Left lung (tissue), 10 donors: Measurements from ENCODE around the gene GSG1. TPM values are rescaled to one million over a fixed set of nuclear protein-coding genes. Genes with fewer than 3 reads are reported as not detected.
"Not testable (repeated sequence)": the region's sequence is repeated elsewhere in the genome, so short reads cannot be mapped to it uniquely, and the experiment has no call there.

ENCODE experiments used
- ATAC-seq: fragments of 200-7000 bp; cut with Tn5 transposase; one replicate; pipeline ENCODE4 v1.9.1; 2020; ENCODE audit warnings: moderate library complexity
- DNase-seq, 4 donors: peaks; one replicate each; pipeline ENCODE4 v3.0.0-alpha.2; 2013 to 2020
- H3K27ac ChIP-seq, 2 donors: fragments of 200-600 bp; sonication (generic) in 1 of 2; one replicate each; pipeline versions ENCODE4 v1.5.0 to v1.8.0; 2020 to 2021
- H3K27me3 ChIP-seq, 2 donors: fragments of 200-600 bp; sonication (generic) in 1 of 2; one replicate each; pipeline versions ENCODE4 v1.5.0 to v1.8.0; 2020 to 2021
- H3K36me3 ChIP-seq, 2 donors: fragments of 200-600 bp; sonication (generic) in 1 of 2; one replicate each; pipeline versions ENCODE4 v1.5.0 to v1.8.0; 2020 to 2021
- H3K4me1 ChIP-seq, 2 donors: fragments of 200-600 bp; one replicate each; pipeline ENCODE4 v1.8.0; 2021
- H3K4me3 ChIP-seq, 2 donors: fragments of 200-600 bp; sonication (generic) in 1 of 2; one replicate each; pipeline versions ENCODE4 v1.5.0 to v1.8.0; 2020 to 2021; ENCODE audit warnings: mild to moderate bottlenecking in 1 of 2
- H3K9me3 ChIP-seq, 2 donors: fragments of 200-600 bp; sonication (generic) in 1 of 2; one replicate each; pipeline versions ENCODE4 v1.5.0 to v1.8.0; 2020 to 2021
- CTCF ChIP-seq, 2 donors: fragments of 200-600 bp; sonication (generic) in 1 of 2; IDR thresholded peaks; one replicate each; pipeline versions ENCODE4 v1.5.0 to v1.8.0; 2021; ENCODE audit warnings: antibody characterized with exemption in 2 of 2
- intact Hi-C, 2 donors: fragments of 100-400 bp; cut with DNase I; formaldehyde crosslinking; loops; one replicate each; pipeline versions ENCODE4 v1.11.2 to v1.14.2; 2022
- polyA plus RNA-seq, 6 donors: library from polyadenylated mRNA; unstranded; fragments of 120-200 nt; gene quantifications; one replicate each; pipeline ENCODE4 v1.2.1, GENCODE V29; 2013; ENCODE audit not compliant: insufficient read length in 6 of 6
- total RNA-seq, 2 donors: library from RNA; stranded (reverse); fragmentation: NEBNext Ultra II Directional; extraction: Animal tissue kit (Norgen Biotek cat#: 25700); gene quantifications; one replicate each; pipeline ENCODE4 v1.2.1, GENCODE V29; 2021
- donor health status: DM: no; HTN: yes; CAD: no.
- donor health status: DM: no; HTN: no; CAD: no.

Gene GSG1
- total and polyA plus RNA-seq, 8 donors = 0.26 to 0.75 (median 0.61) TPM; not detected in 1

GRCh38 chr12:13062669-13063068 lies 40.8 kb downstream of the GSG1 start:
- ATAC-seq (no peak), DNase-seq (no peak)
- intact Hi-C loops = no loop called here
- TF ChIP-seq CTCF (IDR thresholded peaks at IDR 0.05) = no peak
- no peaks in the 10 kb centered on the region for H3K27me3 ChIP-seq
- no peaks in the 10 kb centered on the region for H3K9me3 ChIP-seq
- H3K4me1 ChIP-seq = no peaks in the 10 kb centered on the region
- peaks cover 0 to 53% of the 10 kb centered on the region in 2 donors for H3K36me3 ChIP-seq
- H3K4me3 ChIP-seq = no peak overlapping the region
- H3K27ac ChIP-seq = no peak overlapping the region

GRCh38 chr12:13061377-13061776 lies 42.1 kb downstream of the GSG1 start:
- TF ChIP-seq CTCF (IDR thresholded peaks at IDR 0.05) = no peak
- Histone ChIP-seq H3K36me3 (peaks cover 0 to 47% of the 10 kb centered on the region in 2 donors), H3K27me3 (no peaks in the 10 kb centered on the region), H3K27ac (no peak overlapping the region), H3K9me3 (no peaks in the 10 kb centered on the region), H3K4me3 (no peak overlapping the region), H3K4me1 (no peaks in the 10 kb centered on the region)
- intact Hi-C loops = no loop called here
- ATAC-seq (no peak), DNase-seq (no peak)

- ATAC-seq (no peak), DNase-seq (no peak)
- Histone ChIP-seq H3K4me3 (no peak overlapping the region), H3K4me1 (no peaks in the 10 kb centered on the region), H3K27me3 (no peaks in the 10 kb centered on the region), H3K27ac (no peak overlapping the region), H3K9me3 (no peaks in the 10 kb centered on the region), H3K36me3 (peaks cover 0 to 50% of the 10 kb centered on the region in 2 donors)
- intact Hi-C loops = no loop called here
- no peak for TF ChIP-seq CTCF (IDR thresholded peaks at IDR 0.05)
These were observed 42.9 kb downstream of the GSG1 start for GRCh38 chr12:13060581-13060980.

GRCh38 chr12:13053617-13054016 lies 49.9 kb downstream of the GSG1 start:
- H3K36me3 ChIP-seq, H3K27ac ChIP-seq, H3K27me3 ChIP-seq, intact Hi-C loops, ATAC-seq, H3K4me3 ChIP-seq, H3K4me1 ChIP-seq, DNase-seq: not testable (repeated sequence)
- H3K9me3 ChIP-seq = peaks cover 0 to 13% of the 10 kb centered on the region in 2 donors

- peaks cover 0 to 6% of the 10 kb centered on the region in 2 donors for H3K36me3 ChIP-seq
- no peaks in the 10 kb centered on the region for H3K4me1 ChIP-seq
- no peaks in the 10 kb centered on the region for H3K27me3 ChIP-seq
- ATAC-seq (no peak), DNase-seq (no peak)
- peaks cover 0 to 13% of the 10 kb centered on the region in 2 donors for H3K9me3 ChIP-seq
- no peak overlapping the region for H3K27ac ChIP-seq
- intact Hi-C loops = no loop called here
- no peak overlapping the region for H3K4me3 ChIP-seq
- TF ChIP-seq CTCF (IDR thresholded peaks at IDR 0.05) = no peak
These were observed 51.0 kb downstream of the GSG1 start for GRCh38 chr12:13052421-13052820.

GRCh38 chr12:13049816-13050215 lies 53.7 kb downstream of the GSG1 start:
- no peak for ATAC-seq
- H3K27ac ChIP-seq = no peak overlapping the region
- TF ChIP-seq CTCF (IDR thresholded peaks at IDR 0.05) = no peak
- no peak overlapping the region for H3K4me3 ChIP-seq
- peaks cover 5 to 7% of the 10 kb centered on the region in 2 donors for H3K4me1 ChIP-seq
- H3K36me3 ChIP-seq = no peaks in the 10 kb centered on the region
- intact Hi-C loops = no loop called here
- peaks cover 0 to 13% of the 10 kb centered on the region in 2 donors for H3K9me3 ChIP-seq
- no peak for DNase-seq
- H3K27me3 ChIP-seq = no peaks in the 10 kb centered on the region
